B cell (primary cell): ENCODE measurements around the gene WDR31.

Experiments used
- EZH2 ChIP-seq: IDR thresholded peaks from 2 replicates; pipeline ENCODE4 v1.6.1; 2012; ENCODE audit warnings: borderline replicate concordance, low read depth, mild to moderate bottlenecking, moderate library complexity, low read length; ENCODE audit not compliant: insufficient read depth, poor library complexity, severe bottlenecking
- TF ChIP-seq, protein P1 (sequence below): fragments of 200-600 bp; IDR thresholded peaks from one replicate; pipeline ENCODE4 v1.8.0; 2022; ENCODE audit warnings: antibody characterized with exemption, mild to moderate bottlenecking

DNA sequence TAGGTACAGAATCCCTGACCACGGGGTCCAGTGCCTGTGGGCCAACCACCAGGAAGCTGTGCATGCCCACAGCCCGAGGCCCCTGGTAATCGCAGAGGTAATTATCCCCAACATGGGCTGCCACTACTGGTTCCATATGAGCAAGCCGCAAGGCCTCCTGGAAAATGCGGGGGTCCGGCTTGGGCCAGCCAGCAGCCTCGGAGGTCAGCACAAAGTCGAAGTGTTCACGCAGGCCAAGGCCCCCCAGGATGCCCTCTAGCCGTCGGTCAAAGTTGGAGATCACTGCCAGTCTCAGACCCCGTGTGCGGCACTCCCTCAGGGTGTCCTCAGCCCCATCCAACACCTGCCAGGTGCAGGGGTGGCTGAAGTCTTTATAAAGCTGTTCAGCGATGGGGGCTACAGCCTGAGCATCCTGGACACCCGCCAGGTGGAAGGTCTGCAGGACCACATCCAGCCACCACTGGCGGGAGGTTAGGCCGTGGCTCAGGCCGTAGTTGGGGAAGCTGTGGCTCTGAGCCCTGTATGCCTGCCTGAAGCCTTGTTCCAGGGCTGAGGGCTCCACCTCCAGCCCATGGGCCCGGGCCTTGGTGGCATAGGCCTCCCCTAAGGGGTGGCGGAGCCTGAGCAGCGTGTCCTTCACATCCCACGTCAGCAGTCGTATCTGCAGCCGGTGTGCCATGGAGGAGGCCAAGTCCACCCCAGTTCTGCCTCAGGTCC is 33.8 kb upstream of the WDR31 start:
- TF ChIP-seq, protein P1, sequence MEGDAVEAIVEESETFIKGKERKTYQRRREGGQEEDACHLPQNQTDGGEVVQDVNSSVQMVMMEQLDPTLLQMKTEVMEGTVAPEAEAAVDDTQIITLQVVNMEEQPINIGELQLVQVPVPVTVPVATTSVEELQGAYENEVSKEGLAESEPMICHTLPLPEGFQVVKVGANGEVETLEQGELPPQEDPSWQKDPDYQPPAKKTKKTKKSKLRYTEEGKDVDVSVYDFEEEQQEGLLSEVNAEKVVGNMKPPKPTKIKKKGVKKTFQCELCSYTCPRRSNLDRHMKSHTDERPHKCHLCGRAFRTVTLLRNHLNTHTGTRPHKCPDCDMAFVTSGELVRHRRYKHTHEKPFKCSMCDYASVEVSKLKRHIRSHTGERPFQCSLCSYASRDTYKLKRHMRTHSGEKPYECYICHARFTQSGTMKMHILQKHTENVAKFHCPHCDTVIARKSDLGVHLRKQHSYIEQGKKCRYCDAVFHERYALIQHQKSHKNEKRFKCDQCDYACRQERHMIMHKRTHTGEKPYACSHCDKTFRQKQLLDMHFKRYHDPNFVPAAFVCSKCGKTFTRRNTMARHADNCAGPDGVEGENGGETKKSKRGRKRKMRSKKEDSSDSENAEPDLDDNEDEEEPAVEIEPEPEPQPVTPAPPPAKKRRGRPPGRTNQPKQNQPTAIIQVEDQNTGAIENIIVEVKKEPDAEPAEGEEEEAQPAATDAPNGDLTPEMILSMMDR: no peak
- no peak for TF ChIP-seq EZH2
